HL-60 (cell line): ENCODE measurements around the gene OR9G1.

Experiments
- CTCF ChIP-seq: IDR thresholded peaks from one replicate; pipeline ENCODE4 v1.5.1; 2011; ENCODE audit warnings: low read length, control low read depth, inconsistent platforms; ENCODE audit not compliant: insufficient read depth
- REST ChIP-seq: IDR thresholded peaks from 2 replicates; pipeline ENCODE4 v1.6.1; 2012; ENCODE audit warnings: low read depth; ENCODE audit not compliant: insufficient replicate concordance

DNA sequence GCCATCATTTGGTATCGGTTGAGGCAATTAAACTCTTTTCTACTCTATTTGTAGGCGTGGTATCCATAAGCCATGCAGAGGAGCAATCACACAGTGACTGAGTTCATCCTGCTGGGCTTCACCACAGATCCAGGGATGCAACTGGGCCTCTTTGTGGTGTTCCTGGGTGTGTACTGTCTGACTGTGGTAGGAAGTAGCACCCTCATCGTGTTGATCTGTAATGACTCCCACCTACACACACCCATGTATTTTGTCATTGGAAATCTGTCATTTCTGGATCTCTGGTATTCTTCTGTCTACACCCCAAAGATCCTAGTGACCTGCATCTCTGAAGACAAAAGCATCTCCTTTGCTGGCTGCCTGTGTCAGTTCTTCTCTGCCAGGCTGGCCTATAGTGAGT lies 41.2 kb downstream of the OR9G1 start:
- no peak for TF ChIP-seq CTCF
- no peak for TF ChIP-seq REST
